DOHH2 (cell line): ENCODE data around the gene TUBA4B.
"Not testable (repeated sequence)": the region's sequence is repeated elsewhere in the genome, so short reads cannot be mapped to it uniquely, and the experiment has no call there.

Source experiments
- H3F3A ChIP-seq: fragments of 200-600 bp; sonication (generic), shearing (Covaris generic); 2 replicates; pipeline ENCODE4 v1.6.0; 2016; ENCODE audit warnings: antibody characterized with exemption, mild to moderate bottlenecking; ENCODE audit not compliant: control insufficient read depth, insufficient read depth
- H3K27ac ChIP-seq: fragments of 200-600 bp; sonication (generic); 2 replicates; pipeline ENCODE4 v1.5.1; 2014; ENCODE audit warnings: low read depth, mild to moderate bottlenecking, low read length, moderate library complexity
- H3K27me3 ChIP-seq: fragments of 200-600 bp; sonication (generic); 2 replicates; pipeline ENCODE4 v1.6.1; 2014; ENCODE audit warnings: mild to moderate bottlenecking, low read length, mixed read lengths; ENCODE audit not compliant: control insufficient read depth
- H3K36me3 ChIP-seq: fragments of 200-600 bp; sonication (generic); 2 replicates; pipeline ENCODE4 v1.6.1; 2014; ENCODE audit warnings: mild to moderate bottlenecking, low read length, moderate library complexity, mixed read lengths; ENCODE audit not compliant: control insufficient read depth
- H3K4me1 ChIP-seq: fragments of 200-600 bp; sonication (generic); 2 replicates; pipeline ENCODE4 v1.6.1; 2014; ENCODE audit warnings: mild to moderate bottlenecking, low read length, mixed read lengths; ENCODE audit not compliant: control insufficient read depth
- H3K4me2 ChIP-seq: fragments of 200-600 bp; sonication (generic); 2 replicates; pipeline ENCODE4 v1.6.0; 2014; ENCODE audit warnings: mild to moderate bottlenecking, low read length, moderate library complexity
- H3K4me3 ChIP-seq: fragments of 200-600 bp; sonication (generic); 2 replicates; pipeline ENCODE4 v1.5.1; 2014; ENCODE audit warnings: mild to moderate bottlenecking, low read length, mixed read lengths
- H3K79me2 ChIP-seq: fragments of 200-600 bp; sonication (generic); 2 replicates; pipeline ENCODE4 v1.6.1; 2014; ENCODE audit warnings: mild to moderate bottlenecking, low read length, mixed read lengths; ENCODE audit not compliant: control insufficient read depth
- H3K9me2 ChIP-seq: fragments of 200-600 bp; sonication (generic); replicated peaks from 2 replicates; pipeline ENCODE4 v1.6.1; 2014; ENCODE audit warnings: mild to moderate bottlenecking, low read length, mixed read lengths; ENCODE audit not compliant: control insufficient read depth
- H3K9me3 ChIP-seq: fragments of 200-600 bp; sonication (generic); 2 replicates; pipeline ENCODE4 v1.6.1; 2014; ENCODE audit warnings: antibody characterized with exemption, low read length, mixed read lengths; ENCODE audit not compliant: control insufficient read depth, insufficient read depth
- H4K20me1 ChIP-seq: fragments of 200-600 bp; sonication (generic); 2 replicates; pipeline ENCODE4 v1.6.0; 2014; ENCODE audit warnings: low read depth, mild to moderate bottlenecking, antibody characterized with exemption, low read length, moderate library complexity; ENCODE audit not compliant: control insufficient read depth, insufficient read depth
- EZH2phosphoT487 ChIP-seq: fragments of 200-600 bp; sonication (generic); IDR thresholded peaks from 2 replicates; pipeline ENCODE4 v1.6.1; 2017; ENCODE audit warnings: borderline replicate concordance, mild to moderate bottlenecking, antibody characterized with exemption, low read length, moderate library complexity, mixed read lengths
- TF ChIP-seq, protein P1 (sequence below): fragments of 200-600 bp; sonication (generic); IDR thresholded peaks from one replicate; pipeline ENCODE4 v1.5.1; 2014; ENCODE audit warnings: antibody characterized with exemption, mild to moderate bottlenecking, low read depth, low read length; ENCODE audit not compliant: poor library complexity, severe bottlenecking

TUBA4B gene

DNA sequence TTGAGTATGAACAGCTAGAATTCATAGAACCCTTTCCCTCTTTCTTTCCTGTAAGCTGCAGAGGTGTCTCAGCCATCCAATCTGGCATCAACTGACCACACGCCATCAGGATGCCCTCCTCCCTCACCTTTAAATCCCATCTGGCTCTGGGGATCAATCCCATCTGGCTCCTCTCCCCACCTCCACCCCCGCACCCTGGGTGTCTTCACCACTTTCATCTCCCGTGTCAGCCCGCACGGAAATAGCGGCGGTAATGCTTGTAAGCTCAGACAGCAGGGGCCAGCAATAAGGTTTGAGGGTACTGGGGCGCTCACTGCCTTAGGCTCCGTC, 508 bp upstream of the TUBA4B start:
- peaks cover 53% of the 10 kb centered on the region for H3K79me2 ChIP-seq
- H3K4me1 ChIP-seq, result peaks cover 69% of the 10 kb centered on the region
- peak overlapping the region; percentile 83 for H3K4me3 ChIP-seq
- peak overlapping the region; percentile 97 for H3K4me2 ChIP-seq
- peaks cover 50% of the 10 kb centered on the region for H3K36me3 ChIP-seq
- no peak for TF ChIP-seq EZH2phosphoT487
- TF ChIP-seq, protein P1, sequence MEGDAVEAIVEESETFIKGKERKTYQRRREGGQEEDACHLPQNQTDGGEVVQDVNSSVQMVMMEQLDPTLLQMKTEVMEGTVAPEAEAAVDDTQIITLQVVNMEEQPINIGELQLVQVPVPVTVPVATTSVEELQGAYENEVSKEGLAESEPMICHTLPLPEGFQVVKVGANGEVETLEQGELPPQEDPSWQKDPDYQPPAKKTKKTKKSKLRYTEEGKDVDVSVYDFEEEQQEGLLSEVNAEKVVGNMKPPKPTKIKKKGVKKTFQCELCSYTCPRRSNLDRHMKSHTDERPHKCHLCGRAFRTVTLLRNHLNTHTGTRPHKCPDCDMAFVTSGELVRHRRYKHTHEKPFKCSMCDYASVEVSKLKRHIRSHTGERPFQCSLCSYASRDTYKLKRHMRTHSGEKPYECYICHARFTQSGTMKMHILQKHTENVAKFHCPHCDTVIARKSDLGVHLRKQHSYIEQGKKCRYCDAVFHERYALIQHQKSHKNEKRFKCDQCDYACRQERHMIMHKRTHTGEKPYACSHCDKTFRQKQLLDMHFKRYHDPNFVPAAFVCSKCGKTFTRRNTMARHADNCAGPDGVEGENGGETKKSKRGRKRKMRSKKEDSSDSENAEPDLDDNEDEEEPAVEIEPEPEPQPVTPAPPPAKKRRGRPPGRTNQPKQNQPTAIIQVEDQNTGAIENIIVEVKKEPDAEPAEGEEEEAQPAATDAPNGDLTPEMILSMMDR, result no peak
- H3F3A ChIP-seq, result peaks cover 27% of the 10 kb centered on the region
- H4K20me1 ChIP-seq, result peaks cover 7% of the 10 kb centered on the region; the same call in 1 of the 2 replicates
- no peaks in the 10 kb centered on the region for H3K9me2 ChIP-seq
- peaks cover 6% of the 10 kb centered on the region for H3K27me3 ChIP-seq
- H3K27ac ChIP-seq, result peak overlapping the region; percentile 62
- no peaks in the 10 kb centered on the region for H3K9me3 ChIP-seq

DNA sequence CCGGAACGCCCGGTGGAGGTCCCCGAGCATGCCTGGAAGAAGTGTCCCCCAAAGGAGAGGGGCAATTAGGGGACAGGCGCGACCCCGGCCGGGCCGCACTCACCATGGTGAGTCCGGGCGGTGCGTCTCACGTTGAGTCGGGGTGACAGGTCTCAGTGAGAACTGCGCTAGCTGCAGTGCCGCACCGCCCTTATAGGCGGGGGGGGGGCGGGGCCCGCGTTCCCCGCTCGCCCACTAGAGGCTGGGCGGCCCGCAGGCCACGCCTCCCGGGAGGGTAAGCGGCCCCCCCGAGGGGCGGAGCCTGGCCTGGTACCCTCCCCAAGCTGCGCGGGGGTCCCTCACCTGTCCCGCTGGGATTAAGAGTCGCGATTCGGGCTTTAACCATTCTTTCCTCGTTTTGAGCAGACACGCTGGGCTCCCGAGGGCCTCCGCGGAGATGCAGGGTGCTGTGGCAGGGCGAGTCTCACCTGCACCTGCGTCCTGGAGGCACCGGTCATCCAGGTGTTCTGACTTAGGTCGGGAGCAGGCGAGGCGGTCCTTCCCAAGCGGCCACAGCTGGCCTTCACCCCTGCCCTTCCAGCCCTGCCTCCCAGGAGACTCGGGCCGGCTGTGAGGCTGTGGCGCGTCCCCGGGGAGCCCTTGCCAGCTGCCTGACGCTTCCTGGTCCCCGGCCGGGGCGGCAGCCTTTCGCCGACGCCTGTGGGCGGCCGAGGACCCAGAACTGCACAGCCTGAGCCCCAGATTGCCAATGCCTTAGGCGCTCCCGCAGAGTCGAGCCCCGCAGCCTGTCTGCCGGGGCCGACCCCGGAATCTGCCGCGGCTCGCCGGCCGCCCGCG, 928 bp downstream of the TUBA4B start, which contains the start of gene TUBA4A:
Gene TUBA4A (minus strand): TSS at position 166 of the 837 bp plus-strand sequence. CDS start 60 bp downstream, at position 106.
- Histone ChIP-seq H3K4me2 (peak within 1 kb of the TSS; percentile 97), H3K4me3 (peak within 1 kb of the TSS; percentile 83), H3K27ac (peak within 1 kb of the TSS; percentile 62), H3K79me2 (peaks cover 38% of the 10 kb centered on the region), H3K36me3 (peaks cover 36% of the 10 kb centered on the region), H3F3A (peaks cover 24% of the 10 kb centered on the region), H3K9me3 (no peaks in the 10 kb centered on the region), H3K27me3 (peaks cover 6% of the 10 kb centered on the region), H3K4me1 (peaks cover 55% of the 10 kb centered on the region), H3K9me2 (no peaks in the 10 kb centered on the region), H4K20me1 (peaks cover 7% of the 10 kb centered on the region; the same call in 1 of the 2 replicates)
- TF ChIP-seq, protein P1, result no peak
- TF ChIP-seq EZH2phosphoT487, result no peak

DNA sequence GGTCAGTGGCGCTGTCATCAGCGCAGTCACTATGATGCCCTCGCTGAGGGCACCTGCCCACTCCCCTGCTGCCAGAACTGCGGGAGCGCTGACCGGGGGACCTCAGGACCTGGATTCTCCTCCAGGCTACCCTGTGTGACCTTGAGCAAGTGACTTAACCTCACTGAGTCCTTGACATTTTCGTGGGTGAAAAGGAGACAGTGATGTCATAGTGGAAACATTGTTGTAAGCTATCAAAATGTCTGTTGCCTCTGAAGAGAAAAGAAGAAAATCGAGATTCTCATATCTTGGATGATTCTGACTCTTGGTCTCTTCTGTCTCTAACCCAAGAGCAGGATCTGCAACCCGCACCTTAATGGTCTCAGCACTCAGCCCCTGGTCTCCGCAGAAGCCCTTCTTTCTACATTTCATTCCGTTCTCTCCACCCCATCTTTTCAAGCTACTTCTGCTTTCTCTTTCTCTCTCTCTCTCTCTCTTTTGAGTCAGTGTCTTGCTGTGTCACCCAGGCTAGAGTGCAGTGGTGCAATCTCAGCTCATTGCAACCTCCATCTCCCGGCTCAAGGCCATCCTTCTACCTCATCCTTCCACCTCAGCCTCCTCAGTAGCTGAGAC, 1.7 kb downstream of the TUBA4B start:
- Histone ChIP-seq H4K20me1 (peaks cover 7% of the 10 kb centered on the region; the same call in 1 of the 2 replicates), H3K4me2 (peak overlapping the region; percentile 97), H3K27me3 (peaks cover 6% of the 10 kb centered on the region), H3K27ac (peak overlapping the region; percentile 25; the same call in 1 of the 2 replicates), H3K4me3 (peak overlapping the region; percentile 83), H3K9me3 (no peaks in the 10 kb centered on the region), H3K79me2 (peaks cover 37% of the 10 kb centered on the region), H3K9me2 (no peaks in the 10 kb centered on the region), H3F3A (peaks cover 18% of the 10 kb centered on the region), H3K36me3 (peaks cover 29% of the 10 kb centered on the region), H3K4me1 (peaks cover 48% of the 10 kb centered on the region)
- no peak for TF ChIP-seq EZH2phosphoT487
- TF ChIP-seq, protein P1, result no peak

GRCh38 chr2:219258942-219259341, 5.9 kb downstream of the TUBA4B start:
- H3F3A ChIP-seq, H3K27me3 ChIP-seq, H3K27ac ChIP-seq, H4K20me1 ChIP-seq, H3K9me3 ChIP-seq, H3K36me3 ChIP-seq, H3K4me3 ChIP-seq, H3K9me2 ChIP-seq, H3K4me2 ChIP-seq, H3K79me2 ChIP-seq: not testable (repeated sequence)
- H3K4me1 ChIP-seq, result peaks cover 26% of the 10 kb centered on the region
